ENCODE data around the gene VAC14. TPM values are rescaled to one million over a fixed set of nuclear protein-coding genes. Genes with fewer than 3 reads are reported as not detected.

VAC14 gene
- total RNA-seq, 1 donor = 25.0 TPM

- H3K27me3 ChIP-seq (ENCODE audit: insufficient read depth, low read length) = peaks cover 3% of the 10 kb centered on the region
- H3K4me3 ChIP-seq (ENCODE audit: low read length) = no peak overlapping the region
- no peaks in the 10 kb centered on the region for H3K4me1 ChIP-seq (ENCODE audit: insufficient read depth, low read length)
- no peaks in the 10 kb centered on the region for H3K9me3 ChIP-seq (ENCODE audit: low read depth, low read length)
Observed at GRCh38 chr16:70687671-70688245, 113.2 kb downstream of the VAC14 start.

- Histone ChIP-seq H3K9me3 (ENCODE audit: low read depth, low read length) (no peaks in the 10 kb centered on the region), H3K4me1 (ENCODE audit: insufficient read depth, low read length) (no peaks in the 10 kb centered on the region), H3K27me3 (ENCODE audit: insufficient read depth, low read length) (peaks cover 3% of the 10 kb centered on the region), H3K4me3 (ENCODE audit: low read length) (no peak overlapping the region)
Observed at GRCh38 chr16:70687102-70687511, 113.9 kb downstream of the VAC14 start.

GRCh38 chr16:70686376-70687101 is 114.4 kb downstream of the VAC14 start:
- Histone ChIP-seq H3K4me3 (ENCODE audit: low read length) (no peak overlapping the region), H3K4me1 (ENCODE audit: insufficient read depth, low read length) (no peaks in the 10 kb centered on the region), H3K9me3 (ENCODE audit: low read depth, low read length) (no peaks in the 10 kb centered on the region), H3K27me3 (ENCODE audit: insufficient read depth, low read length) (peaks cover 3% of the 10 kb centered on the region)

- Histone ChIP-seq H3K27me3 (ENCODE audit: insufficient read depth, low read length) (peaks cover 3% of the 10 kb centered on the region), H3K4me3 (ENCODE audit: low read length) (no peak within 1 kb of the TSS), H3K9me3 (ENCODE audit: low read depth, low read length) (no peaks in the 10 kb centered on the region), H3K4me1 (ENCODE audit: insufficient read depth, low read length) (no peaks in the 10 kb centered on the region)
Observed at GRCh38 chr16:70685938-70686375, 115.0 kb downstream of the VAC14 start, which contains the start of gene MTSS2. Gene MTSS2, minus strand, starts transcription at chr16:70686053. Its CDS starts 262 bp downstream, at chr16:70685791.

DNA sequence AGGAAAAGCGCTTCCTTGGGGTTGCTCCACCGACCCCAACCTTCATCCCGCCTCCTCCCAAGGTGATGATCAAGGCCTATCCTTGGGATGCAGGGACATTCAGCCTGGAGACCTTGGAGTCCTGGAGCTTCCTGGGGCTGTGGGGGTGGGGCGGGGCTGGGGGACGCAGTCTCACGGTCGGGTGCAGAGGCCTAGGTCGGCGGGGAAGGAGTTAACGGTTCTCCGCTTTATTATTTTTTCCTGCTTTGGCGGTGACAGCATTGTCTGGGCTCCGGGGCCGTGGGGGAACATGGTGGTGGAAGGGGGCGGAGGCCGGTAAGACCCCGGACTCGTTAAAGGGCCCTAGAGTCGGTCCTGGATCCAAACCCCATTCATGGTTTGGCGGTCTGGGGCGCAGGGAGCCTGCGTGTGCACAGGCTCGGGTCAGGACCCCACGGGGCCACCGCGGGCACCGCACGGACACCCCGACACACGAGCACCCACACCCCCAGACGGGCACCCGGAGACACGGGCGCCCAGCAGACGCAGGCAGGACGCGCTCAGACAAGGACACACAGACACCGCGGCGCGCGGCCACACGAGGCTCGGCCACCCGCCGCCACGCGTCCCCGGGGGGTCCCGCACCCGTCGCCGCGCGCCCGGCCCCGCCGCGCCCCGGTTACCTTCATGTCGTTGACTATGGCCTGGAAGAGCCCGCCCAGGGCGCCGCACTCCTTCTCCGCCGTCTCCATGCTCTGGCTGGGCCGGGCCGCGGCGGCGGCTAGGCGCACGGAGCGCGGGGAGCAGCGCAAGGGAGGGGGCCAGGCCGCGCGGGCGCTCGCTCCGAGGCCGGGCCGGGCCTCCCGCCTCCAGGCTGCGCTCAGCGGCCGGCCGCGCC is 115.7 kb downstream of the VAC14 start:
- Histone ChIP-seq H3K4me3 (ENCODE audit: low read length) (no peak overlapping the region), H3K27me3 (ENCODE audit: insufficient read depth, low read length) (peaks cover 3% of the 10 kb centered on the region), H3K4me1 (ENCODE audit: insufficient read depth, low read length) (no peaks in the 10 kb centered on the region), H3K9me3 (ENCODE audit: low read depth, low read length) (no peaks in the 10 kb centered on the region)

GRCh38 chr16:70684146-70685060 is 116.6 kb downstream of the VAC14 start:
- Histone ChIP-seq H3K4me1 (ENCODE audit: insufficient read depth, low read length) (no peaks in the 10 kb centered on the region), H3K4me3 (ENCODE audit: low read length) (no peak overlapping the region), H3K27me3 (ENCODE audit: insufficient read depth, low read length) (peaks cover 3% of the 10 kb centered on the region), H3K9me3 (ENCODE audit: low read depth, low read length) (no peaks in the 10 kb centered on the region)

GRCh38 chr16:70683146-70683944 is 117.6 kb downstream of the VAC14 start:
- Histone ChIP-seq H3K27me3 (ENCODE audit: insufficient read depth, low read length) (peaks cover 3% of the 10 kb centered on the region), H3K4me3 (ENCODE audit: low read length) (no peak overlapping the region), H3K4me1 (ENCODE audit: insufficient read depth, low read length) (no peaks in the 10 kb centered on the region), H3K9me3 (ENCODE audit: low read depth, low read length) (no peaks in the 10 kb centered on the region)

- peaks cover 3% of the 10 kb centered on the region for H3K27me3 ChIP-seq (ENCODE audit: insufficient read depth, low read length)
- H3K4me1 ChIP-seq (ENCODE audit: insufficient read depth, low read length) = no peaks in the 10 kb centered on the region
- H3K4me3 ChIP-seq (ENCODE audit: low read length) = no peak overlapping the region
- no peaks in the 10 kb centered on the region for H3K9me3 ChIP-seq (ENCODE audit: low read depth, low read length)
Observed at GRCh38 chr16:70682239-70683145, 118.5 kb downstream of the VAC14 start.

- Histone ChIP-seq H3K27me3 (ENCODE audit: insufficient read depth, low read length) (peaks cover 3% of the 10 kb centered on the region), H3K4me3 (ENCODE audit: low read length) (no peak overlapping the region), H3K9me3 (ENCODE audit: low read depth, low read length) (no peaks in the 10 kb centered on the region), H3K4me1 (ENCODE audit: insufficient read depth, low read length) (no peaks in the 10 kb centered on the region)
Observed at GRCh38 chr16:70681382-70682238, 119.3 kb downstream of the VAC14 start.

- Histone ChIP-seq H3K4me1 (ENCODE audit: insufficient read depth, low read length) (no peaks in the 10 kb centered on the region), H3K9me3 (ENCODE audit: low read depth, low read length) (no peaks in the 10 kb centered on the region), H3K27me3 (ENCODE audit: insufficient read depth, low read length) (peaks cover 3% of the 10 kb centered on the region), H3K4me3 (ENCODE audit: low read length) (no peak overlapping the region)
Observed at GRCh38 chr16:70680495-70681381, 120.2 kb downstream of the VAC14 start.

DNA sequence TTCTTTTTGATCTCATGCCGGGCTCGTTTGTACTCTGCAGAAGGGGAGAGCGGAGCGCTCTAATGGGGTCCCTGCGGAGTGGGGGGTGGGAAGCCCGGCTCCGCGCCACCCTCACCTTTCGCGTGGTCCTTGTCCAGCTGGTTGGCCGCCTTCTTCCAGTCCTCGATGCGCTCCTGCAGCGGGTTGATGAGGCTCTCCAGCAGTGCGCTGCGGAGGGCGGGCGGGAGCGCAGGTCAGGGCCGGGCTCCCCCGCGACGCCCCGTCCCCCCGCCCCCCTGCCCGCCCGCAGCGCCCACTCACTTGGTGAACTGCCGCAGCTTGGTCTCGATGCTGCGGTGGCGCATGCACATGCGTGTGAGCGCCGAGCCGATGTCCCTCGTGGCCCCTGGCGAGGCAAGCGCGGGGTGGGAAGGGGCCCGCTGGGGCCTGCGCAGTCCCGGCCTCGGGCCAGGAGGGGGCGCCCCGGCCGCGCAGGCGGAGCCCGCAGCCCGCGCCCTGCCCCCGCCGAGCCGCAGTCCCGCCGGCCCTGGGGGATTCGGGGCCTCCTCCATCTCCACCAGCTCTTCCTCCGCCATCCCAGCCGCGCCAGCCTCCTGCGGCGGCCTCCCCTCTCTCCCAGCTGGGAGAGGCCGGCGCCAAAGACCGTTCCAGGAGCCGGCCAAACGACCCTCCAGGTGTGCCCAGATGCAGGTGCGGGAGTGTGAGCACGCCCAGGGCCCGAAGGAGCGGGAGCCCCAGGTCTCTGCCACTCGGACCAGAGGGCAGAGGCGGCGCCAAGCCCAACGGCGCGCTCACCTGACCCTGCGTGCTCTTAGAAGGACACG is 121.1 kb downstream of the VAC14 start:
- peaks cover 3% of the 10 kb centered on the region for H3K27me3 ChIP-seq (ENCODE audit: insufficient read depth, low read length)
- H3K4me3 ChIP-seq (ENCODE audit: low read length) = no peak overlapping the region
- H3K4me1 ChIP-seq (ENCODE audit: insufficient read depth, low read length) = no peaks in the 10 kb centered on the region
- no peaks in the 10 kb centered on the region for H3K9me3 ChIP-seq (ENCODE audit: low read depth, low read length)

Data from mononuclear cell (primary cell).